ENCODE results near the gene IVD. TPM values are rescaled to one million over a fixed set of nuclear protein-coding genes. Genes with fewer than 3 reads are reported as not detected.
"Not testable (repeated sequence)": the region's sequence is repeated elsewhere in the genome, so short reads cannot be mapped to it uniquely, and the experiment has no call there.

The IVD gene
- polyA plus RNA-seq, 6 donors from 2014 or later: 15.6 to 36.3 (median 22.2) TPM

- not testable (repeated sequence) for H3K27me3 Mint-ChIP-seq, H3K9me3 Mint-ChIP-seq, H3K36me3 Mint-ChIP-seq, DNase-seq
- Mint-ChIP-seq H3K4me1 (peaks cover 60 to 84% (median 65%) of the 10 kb centered on the region in 3 donors), H3K4me3 (peak overlapping the region in 6 of 8 donors; percentile 4 to 57 (median 41)), H3K27ac (peak overlapping the region in 1 of 6 donors; percentile 47)
- peak; percentile 56 to 58 for ATAC-seq (ENCODE audit: low read depth in 2 of 2)
These were observed 48.3 kb downstream of the IVD start for GRCh38 chr15:40453941-40454340.

GRCh38 chr15:40454904-40455391 lies 49.4 kb downstream of the IVD start:
- Mint-ChIP-seq H3K27ac (peak overlapping the region in 3 of 6 donors; percentile 56 to 66 (median 65)), H3K27me3 (no peaks in the 10 kb centered on the region), H3K4me1 (peaks cover 58 to 79% (median 58%) of the 10 kb centered on the region in 3 donors), H3K9me3 (no peaks in the 10 kb centered on the region), H3K4me3 (peak overlapping the region in 2 of 8 donors; percentile 24 to 66), H3K36me3 (no peaks in the 10 kb centered on the region)
- DNase-seq (no peak), ATAC-seq (ENCODE audit: low read depth in 2 of 2) (no peak)

DNA sequence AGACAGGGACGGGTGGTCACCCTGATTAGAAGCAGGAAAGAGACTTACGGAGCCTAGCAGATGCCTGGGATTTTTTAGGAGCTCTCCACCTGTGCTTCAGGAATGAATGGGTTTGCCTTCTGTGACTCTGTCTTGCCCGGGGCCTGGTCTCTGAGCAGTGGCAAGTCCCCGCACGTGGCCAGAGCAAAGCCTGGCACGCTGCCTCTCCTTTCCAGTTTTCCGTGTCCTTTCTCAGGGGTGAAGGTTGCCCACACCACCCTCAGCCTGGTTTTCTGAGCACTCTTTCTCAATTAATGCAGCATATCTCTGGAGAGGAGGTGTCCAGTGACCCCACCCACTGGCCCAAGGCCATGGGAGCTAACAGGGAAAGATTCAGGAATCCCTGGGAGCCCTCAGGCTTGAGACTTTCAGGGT lies 50.7 kb downstream of the IVD start:
- Mint-ChIP-seq H3K4me3 (no peak overlapping the region), H3K9me3 (no peaks in the 10 kb centered on the region), H3K36me3 (no peaks in the 10 kb centered on the region), H3K27ac (no peak overlapping the region), H3K27me3 (no peaks in the 10 kb centered on the region), H3K4me1 (peaks cover 48 to 68% (median 51%) of the 10 kb centered on the region in 3 donors)
- DNase-seq: no peak
- ATAC-seq (ENCODE audit: low read depth in 2 of 2): no peak

- no peaks in the 10 kb centered on the region for H3K9me3 Mint-ChIP-seq
- no peak for ATAC-seq (ENCODE audit: low read depth in 2 of 2)
- no peaks in the 10 kb centered on the region for H3K27me3 Mint-ChIP-seq
- H3K36me3 Mint-ChIP-seq: no peaks in the 10 kb centered on the region
- H3K4me1 Mint-ChIP-seq: peaks cover 44 to 64% (median 47%) of the 10 kb centered on the region in 3 donors
- peak overlapping the region in 1 of 8 donors; percentile 56 for H3K4me3 Mint-ChIP-seq
- H3K27ac Mint-ChIP-seq: no peak overlapping the region
- no peak for DNase-seq
These were observed 51.1 kb downstream of the IVD start for GRCh38 chr15:40456738-40457137.

DNA sequence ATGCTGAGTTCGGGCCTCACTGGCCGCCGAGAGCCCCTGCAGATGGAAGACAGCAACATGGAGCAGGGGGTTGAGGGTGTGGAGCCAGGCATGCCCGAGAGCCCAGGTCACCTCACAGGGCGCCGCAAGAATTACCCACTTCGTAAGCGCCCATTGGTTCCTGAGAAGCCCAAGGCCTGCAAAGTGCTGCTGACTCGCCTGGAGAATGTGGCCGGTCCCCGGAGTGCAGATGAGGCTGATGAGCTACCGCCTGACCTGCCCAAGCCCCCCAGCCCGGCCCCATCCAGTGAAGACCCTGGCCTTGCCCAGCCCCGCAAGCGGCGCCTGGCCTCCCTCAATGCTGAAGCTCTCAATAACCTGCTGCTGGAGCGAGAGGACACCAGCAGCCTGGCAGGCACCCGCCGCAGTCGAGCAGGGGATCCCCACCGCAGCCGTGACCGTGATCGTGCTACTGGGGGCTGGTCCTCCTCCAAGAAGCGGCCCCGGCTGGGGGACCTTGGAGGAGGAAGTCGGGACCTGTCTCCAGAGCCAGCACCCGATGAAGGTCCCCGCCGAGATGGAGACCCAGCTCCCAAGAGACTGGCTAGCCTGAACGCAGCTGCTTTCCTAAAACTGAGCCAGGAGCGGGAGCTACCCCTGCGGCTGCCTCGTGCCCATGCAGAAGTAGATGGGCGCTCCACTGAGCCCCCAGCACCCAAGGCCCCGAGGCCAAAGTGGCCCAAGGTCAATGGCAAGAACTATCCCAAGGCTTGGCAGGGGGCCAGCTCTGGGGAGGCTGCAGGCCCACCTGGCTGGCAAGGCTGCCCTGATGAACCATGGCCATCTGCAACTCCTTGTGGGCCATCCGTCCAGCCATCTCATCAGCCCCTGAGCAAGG lies 53.1 kb downstream of the IVD start:
- Mint-ChIP-seq H3K27ac (no peak overlapping the region), H3K9me3 (no peaks in the 10 kb centered on the region), H3K36me3 (no peaks in the 10 kb centered on the region), H3K4me3 (no peak overlapping the region), H3K4me1 (peaks cover 24 to 44% (median 30%) of the 10 kb centered on the region in 3 donors), H3K27me3 (no peaks in the 10 kb centered on the region)
- no peak for DNase-seq
- no peak for ATAC-seq (ENCODE audit: low read depth in 2 of 2)

DNA sequence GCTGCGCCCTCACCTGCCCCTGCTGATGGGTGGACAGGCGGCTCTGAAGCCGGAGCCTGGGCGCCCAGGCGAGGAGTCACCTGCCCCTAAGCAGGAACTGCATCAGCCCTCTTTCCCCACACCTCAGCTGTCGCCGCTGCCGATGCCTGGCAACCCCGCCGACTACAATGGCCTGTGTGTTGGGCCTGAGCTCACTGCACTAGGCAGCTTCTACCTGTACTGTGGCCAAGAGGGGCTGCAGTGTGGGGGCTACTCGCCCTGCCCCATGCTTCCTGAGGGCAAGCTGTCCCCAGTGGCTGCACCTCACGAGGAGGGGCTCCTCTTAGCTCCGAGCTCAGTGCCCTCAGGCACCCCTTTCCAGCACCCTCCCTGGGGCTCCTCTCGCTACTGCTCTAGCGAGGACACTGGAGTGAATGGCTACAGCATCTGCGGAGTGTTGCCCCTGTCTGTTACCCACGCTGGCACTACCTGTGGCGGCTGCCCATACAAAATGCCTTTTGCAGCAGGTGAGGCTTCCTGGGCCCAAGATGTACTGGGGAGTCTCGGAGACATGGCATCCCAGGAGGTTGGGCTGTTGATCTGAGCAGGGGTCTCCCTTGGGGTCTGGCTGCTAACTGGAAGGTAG lies 53.9 kb downstream of the IVD start:
- H3K4me3 Mint-ChIP-seq: no peak overlapping the region
- no peak for DNase-seq
- H3K4me1 Mint-ChIP-seq: peaks cover 16 to 36% (median 22%) of the 10 kb centered on the region in 3 donors
- H3K9me3 Mint-ChIP-seq: no peaks in the 10 kb centered on the region
- no peak for ATAC-seq (ENCODE audit: low read depth in 2 of 2)
- H3K36me3 Mint-ChIP-seq: no peaks in the 10 kb centered on the region
- no peaks in the 10 kb centered on the region for H3K27me3 Mint-ChIP-seq
- H3K27ac Mint-ChIP-seq: peak overlapping the region in 1 of 6 donors; percentile 21

GRCh38 chr15:40460404-40460803 lies 54.8 kb downstream of the IVD start:
- H3K27ac Mint-ChIP-seq: peak overlapping the region in 2 of 6 donors; percentile 57 to 78
- DNase-seq (no peak), ATAC-seq (ENCODE audit: low read depth in 2 of 2) (no peak)
- H3K27me3 Mint-ChIP-seq: no peaks in the 10 kb centered on the region
- H3K4me1 Mint-ChIP-seq: peaks cover 9 to 28% (median 15%) of the 10 kb centered on the region in 3 donors
- H3K36me3 Mint-ChIP-seq: no peaks in the 10 kb centered on the region
- no peak overlapping the region for H3K4me3 Mint-ChIP-seq
- H3K9me3 Mint-ChIP-seq: no peaks in the 10 kb centered on the region

DNA sequence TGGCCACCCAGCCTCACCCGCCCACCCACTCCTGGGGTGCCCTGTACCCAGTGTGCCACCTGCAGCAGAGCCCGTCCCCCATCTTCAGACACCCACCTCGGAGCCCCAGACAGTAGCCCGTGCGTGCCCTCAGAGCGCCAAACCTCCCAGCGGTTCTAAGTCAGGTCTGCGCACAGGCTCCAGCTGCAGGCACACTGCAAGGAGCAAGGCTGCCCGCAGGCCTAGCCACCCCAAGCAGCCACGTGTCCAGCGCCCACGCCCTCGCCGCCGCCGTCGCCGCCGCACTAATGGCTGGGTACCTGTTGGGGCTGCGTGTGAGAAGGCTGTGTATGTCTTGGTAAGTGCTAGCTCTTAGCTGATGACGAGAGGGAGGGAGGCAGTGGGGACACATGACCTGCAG lies 56.4 kb downstream of the IVD start:
- no peaks in the 10 kb centered on the region for H3K27me3 Mint-ChIP-seq
- peaks cover 5 to 16% (median 7%) of the 10 kb centered on the region in 3 donors for H3K4me1 Mint-ChIP-seq
- no peaks in the 10 kb centered on the region for H3K36me3 Mint-ChIP-seq
- H3K4me3 Mint-ChIP-seq: no peak overlapping the region
- no peak overlapping the region for H3K27ac Mint-ChIP-seq
- no peak for DNase-seq
- no peak for ATAC-seq (ENCODE audit: low read depth in 2 of 2)
- H3K9me3 Mint-ChIP-seq: no peaks in the 10 kb centered on the region

DNA sequence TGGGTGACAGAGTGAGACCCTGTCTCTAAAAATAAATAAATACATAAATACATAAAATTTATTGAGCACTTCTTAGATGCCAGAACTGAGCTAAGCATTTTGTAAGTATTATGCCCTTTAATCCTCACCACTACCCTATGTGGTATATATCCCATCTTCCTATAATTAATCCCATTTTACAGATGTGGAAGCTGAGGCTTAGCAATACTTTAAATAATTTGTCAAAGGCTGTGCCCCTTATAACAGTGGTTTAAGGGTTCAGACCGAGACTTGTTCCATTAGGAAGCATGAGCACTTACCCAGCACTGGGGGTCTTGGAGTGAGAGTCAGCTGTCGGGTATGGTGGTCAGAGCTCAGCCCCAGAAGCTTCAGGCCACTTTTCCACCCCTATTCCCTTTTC lies 57.7 kb downstream of the IVD start:
- Mint-ChIP-seq H3K9me3 (no peaks in the 10 kb centered on the region), H3K27ac (no peak overlapping the region), H3K36me3 (no peaks in the 10 kb centered on the region), H3K27me3 (no peaks in the 10 kb centered on the region), H3K4me1 (peaks cover 0 to 5% (median 0%) of the 10 kb centered on the region in 3 donors), H3K4me3 (no peak overlapping the region)
- DNase-seq (no peak), ATAC-seq (ENCODE audit: low read depth in 2 of 2) (no peak)

- peaks cover 0 to 5% (median 0%) of the 10 kb centered on the region in 3 donors for H3K4me1 Mint-ChIP-seq
- no peak for ATAC-seq (ENCODE audit: low read depth in 2 of 2)
- H3K9me3 Mint-ChIP-seq: no peaks in the 10 kb centered on the region
- no peak overlapping the region for H3K4me3 Mint-ChIP-seq
- no peak overlapping the region for H3K27ac Mint-ChIP-seq
- H3K27me3 Mint-ChIP-seq: no peaks in the 10 kb centered on the region
- DNase-seq: no peak
- no peaks in the 10 kb centered on the region for H3K36me3 Mint-ChIP-seq
These were observed 58.4 kb downstream of the IVD start for GRCh38 chr15:40463886-40464545.

- ATAC-seq (ENCODE audit: low read depth in 2 of 2) (no peak), DNase-seq (no peak)
- Mint-ChIP-seq H3K27me3 (no peaks in the 10 kb centered on the region), H3K9me3 (no peaks in the 10 kb centered on the region), H3K4me3 (no peak overlapping the region), H3K4me1 (peaks cover 0 to 4% (median 1%) of the 10 kb centered on the region in 3 donors), H3K36me3 (no peaks in the 10 kb centered on the region), H3K27ac (peak overlapping the region in 2 of 6 donors; percentile 69 to 70)
These were observed 59.1 kb downstream of the IVD start for GRCh38 chr15:40464595-40465185.

DNA sequence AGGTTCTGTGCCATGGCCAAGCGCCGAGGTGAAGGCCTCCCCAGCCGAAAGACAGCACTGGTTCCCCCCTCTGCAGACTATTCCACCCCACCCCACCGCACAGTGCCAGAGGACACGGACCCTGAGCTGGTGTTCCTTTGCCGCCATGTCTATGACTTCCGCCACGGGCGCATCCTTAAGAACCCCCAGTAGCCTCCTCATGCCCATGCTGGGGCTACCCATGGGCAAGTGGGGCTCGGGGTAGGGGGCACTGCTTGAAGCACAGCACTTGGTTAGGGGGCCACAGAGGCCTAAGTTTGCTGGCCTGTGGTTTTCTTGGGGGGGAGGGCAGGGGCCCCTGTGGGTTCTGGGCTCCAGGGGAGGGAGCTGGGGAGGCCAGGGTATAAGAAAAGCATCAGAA lies 60.3 kb downstream of the IVD start:
- DNase-seq (no peak), ATAC-seq (ENCODE audit: low read depth in 2 of 2) (no peak)
- H3K4me3 Mint-ChIP-seq: no peak overlapping the region
- H3K36me3 Mint-ChIP-seq: no peaks in the 10 kb centered on the region
- H3K4me1 Mint-ChIP-seq: peaks cover 0 to 7% (median 0%) of the 10 kb centered on the region in 3 donors
- no peaks in the 10 kb centered on the region for H3K9me3 Mint-ChIP-seq
- no peak overlapping the region for H3K27ac Mint-ChIP-seq
- H3K27me3 Mint-ChIP-seq: no peaks in the 10 kb centered on the region

Data from naive B cell (primary cell).